GM13977 (cell line): ENCODE results near the gene SGF29.
"Not testable (repeated sequence)": the region's sequence is repeated elsewhere in the genome, so short reads cannot be mapped to it uniquely, and the experiment has no call there.

Experiments used
- DNase-seq: peaks from one replicate; pipeline ENCODE4 v3.0.0; 2012; ENCODE audit warnings: low spot score
- in situ Hi-C: fragments of 300-500 bp; cut with MboI; formaldehyde crosslinking; loops from one replicate; pipeline ENCODE4 v1.12.0; 2022; ENCODE audit warnings: low sequenced_read_pairs, low pct_unique_long_range_greater_than_20kb, mixed read lengths, inconsistent platforms; ENCODE audit not compliant: unreplicated experiment
- TF ChIP-seq, protein P1 (sequence below): IDR thresholded peaks from 2 replicates; pipeline ENCODE4 v1.5.1; 2012; ENCODE audit warnings: mild to moderate bottlenecking, control low read depth; ENCODE audit not compliant: insufficient read depth; ENCODE audit errors: extremely low read depth, missing control alignments

The SGF29 gene

DNA sequence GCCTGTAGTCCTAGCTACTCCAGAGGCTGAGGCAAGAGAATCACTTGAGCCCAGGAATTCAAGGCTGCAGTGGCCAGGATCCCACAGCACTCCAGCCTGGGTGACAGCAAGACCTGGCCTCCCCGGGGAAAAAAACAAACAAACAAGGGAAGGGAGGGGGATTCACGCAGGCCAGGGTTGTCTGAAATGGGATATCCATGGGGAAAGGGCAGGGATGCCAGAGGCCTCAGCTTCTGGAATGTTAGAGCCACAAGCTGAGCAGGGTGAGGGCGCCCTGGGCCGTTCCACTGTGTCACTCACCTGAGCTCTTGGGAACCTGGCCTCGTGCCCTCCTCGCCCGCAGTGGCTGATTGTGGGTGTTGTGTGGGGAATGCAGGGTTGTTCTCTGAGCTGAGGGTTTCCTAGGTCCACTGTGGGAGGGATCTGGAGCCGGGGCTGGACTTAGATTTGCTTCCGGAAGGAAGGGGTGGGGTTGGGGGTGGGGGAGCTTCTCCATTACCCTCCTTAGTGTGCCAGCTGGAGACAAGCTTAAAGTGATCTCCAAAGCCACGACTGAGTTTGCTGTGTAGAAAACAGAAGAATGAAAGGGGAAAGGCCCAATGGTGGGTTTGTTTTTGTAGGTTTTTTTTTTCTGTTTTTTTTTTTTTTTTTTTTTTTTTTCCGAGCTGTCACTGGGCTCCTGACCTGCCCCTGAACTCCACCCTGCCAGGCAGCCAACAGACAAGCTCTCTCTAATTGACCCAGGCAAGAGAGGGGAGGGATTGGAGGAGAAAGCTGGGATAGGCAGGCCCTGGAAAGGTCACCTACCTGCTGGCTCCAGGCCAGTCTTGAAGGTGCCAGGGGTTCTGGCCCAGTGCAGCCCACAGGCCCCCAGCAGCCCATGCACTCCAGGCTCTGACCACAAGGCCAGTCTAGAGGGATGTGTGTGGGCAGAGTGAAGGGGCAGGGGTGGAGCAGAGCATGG lies 56.2 kb downstream of the SGF29 start, which contains the start of gene SULT1A1:
TSS of gene SULT1A1 (minus strand) at position 414 of the 964 bp plus-strand sequence. CDS start 1,189 bp downstream, outside the sequence.
- no peak for DNase-seq
- TF ChIP-seq, protein P1, sequence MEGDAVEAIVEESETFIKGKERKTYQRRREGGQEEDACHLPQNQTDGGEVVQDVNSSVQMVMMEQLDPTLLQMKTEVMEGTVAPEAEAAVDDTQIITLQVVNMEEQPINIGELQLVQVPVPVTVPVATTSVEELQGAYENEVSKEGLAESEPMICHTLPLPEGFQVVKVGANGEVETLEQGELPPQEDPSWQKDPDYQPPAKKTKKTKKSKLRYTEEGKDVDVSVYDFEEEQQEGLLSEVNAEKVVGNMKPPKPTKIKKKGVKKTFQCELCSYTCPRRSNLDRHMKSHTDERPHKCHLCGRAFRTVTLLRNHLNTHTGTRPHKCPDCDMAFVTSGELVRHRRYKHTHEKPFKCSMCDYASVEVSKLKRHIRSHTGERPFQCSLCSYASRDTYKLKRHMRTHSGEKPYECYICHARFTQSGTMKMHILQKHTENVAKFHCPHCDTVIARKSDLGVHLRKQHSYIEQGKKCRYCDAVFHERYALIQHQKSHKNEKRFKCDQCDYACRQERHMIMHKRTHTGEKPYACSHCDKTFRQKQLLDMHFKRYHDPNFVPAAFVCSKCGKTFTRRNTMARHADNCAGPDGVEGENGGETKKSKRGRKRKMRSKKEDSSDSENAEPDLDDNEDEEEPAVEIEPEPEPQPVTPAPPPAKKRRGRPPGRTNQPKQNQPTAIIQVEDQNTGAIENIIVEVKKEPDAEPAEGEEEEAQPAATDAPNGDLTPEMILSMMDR = no peak
- in situ Hi-C loops = no loop called here

DNA sequence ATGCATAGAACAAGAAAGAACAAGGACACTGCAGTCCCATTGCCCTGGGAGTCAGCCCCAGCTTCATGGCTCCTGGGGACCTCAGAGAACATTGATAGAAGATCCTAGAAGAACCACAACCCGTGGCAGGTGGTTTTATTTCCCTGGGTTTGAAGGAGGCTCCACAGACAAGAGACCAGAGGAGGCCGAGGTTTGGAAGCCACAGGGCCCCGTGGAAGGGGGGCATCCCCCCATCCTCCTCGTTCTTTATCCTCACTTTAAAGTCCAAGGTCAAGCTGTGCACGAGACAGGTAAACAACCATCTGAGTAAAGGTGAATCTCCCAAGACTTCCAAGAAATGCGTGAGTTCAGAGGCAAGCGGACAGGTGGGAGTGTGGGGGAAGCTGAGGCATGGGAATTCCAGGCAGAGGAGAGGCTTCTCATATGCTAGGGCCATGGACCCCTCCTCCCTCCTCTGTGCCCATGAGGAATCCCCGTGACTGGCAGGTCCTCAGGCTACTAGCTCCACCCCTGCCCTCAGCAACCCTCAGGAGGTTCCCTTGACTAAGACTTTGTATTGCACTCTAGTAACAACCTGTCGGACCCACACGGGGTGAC lies 57.0 kb downstream of the SGF29 start:
- TF ChIP-seq, protein P1 = no peak
- in situ Hi-C loops = no loop called here
- no peak for DNase-seq

DNA sequence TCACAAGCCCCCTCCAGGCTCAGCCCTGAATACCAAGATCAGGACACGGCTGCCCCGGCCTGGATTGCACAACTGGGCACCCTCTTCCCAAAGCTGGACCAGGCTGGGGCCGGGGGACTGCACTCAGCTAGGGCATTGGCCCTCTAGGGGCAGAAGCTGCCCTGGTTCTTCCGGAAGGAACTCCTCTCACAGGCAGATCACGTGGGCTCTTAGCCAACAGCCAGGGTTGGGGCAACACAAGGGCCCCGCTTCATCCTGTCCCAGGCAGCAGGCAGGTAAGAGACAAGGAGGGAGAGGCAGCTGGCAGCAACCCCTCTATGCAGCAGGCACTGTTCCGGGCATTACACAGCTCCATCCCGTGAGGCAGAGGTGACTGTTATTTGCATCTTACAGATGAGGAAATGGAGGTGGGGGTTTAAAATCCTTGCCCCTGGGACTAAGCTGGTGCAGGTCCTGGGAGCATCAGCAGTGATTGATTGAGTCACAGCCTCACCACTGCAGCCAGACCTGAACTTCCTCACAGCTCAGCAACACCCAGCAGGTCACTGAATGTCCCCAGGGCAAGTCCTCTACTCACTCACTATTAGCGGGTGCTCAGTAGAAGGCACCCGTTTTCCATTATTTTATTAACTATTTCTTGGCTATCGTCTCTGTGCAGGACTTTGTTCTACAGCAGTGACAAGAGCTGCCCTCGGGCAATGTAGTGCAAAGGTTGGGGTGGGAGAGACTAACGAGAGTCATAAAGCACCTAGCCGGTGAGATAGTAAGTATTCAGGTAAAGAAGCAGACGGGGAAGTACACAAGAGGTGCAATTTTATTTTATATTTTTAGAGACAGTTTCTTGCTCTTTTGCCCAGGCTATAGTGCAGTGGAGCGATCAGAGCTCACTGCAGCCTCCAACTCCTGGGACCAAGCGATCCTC lies 58.9 kb downstream of the SGF29 start:
- in situ Hi-C loops, DNase-seq: not testable (repeated sequence)

DNA sequence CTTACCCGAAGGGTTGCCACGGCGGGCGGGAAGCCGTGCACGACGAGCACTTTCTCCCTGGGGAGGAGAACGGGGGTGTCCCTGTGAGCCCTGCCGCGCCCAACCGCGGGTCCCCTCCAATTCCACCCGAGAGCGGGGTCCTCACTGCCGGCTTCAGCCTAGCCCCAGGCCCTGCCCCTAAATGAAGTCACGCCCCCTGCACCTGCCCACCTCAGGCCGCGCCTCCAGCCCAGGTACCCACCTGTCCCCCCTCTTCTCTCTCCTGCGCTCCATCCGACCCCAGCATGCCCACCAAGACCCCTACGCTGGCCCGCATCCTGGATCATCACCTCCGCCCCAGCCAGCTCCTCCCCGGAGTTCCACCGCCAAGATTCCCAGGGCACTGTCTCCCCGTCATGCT lies 60.2 kb downstream of the SGF29 start:
- in situ Hi-C loops, DNase-seq: not testable (repeated sequence)

- DNase-seq, in situ Hi-C loops: not testable (repeated sequence)
Observed at GRCh38 chr16:28614561-28614960, 60.8 kb downstream of the SGF29 start.

GRCh38 chr16:28615486-28616223 lies 61.9 kb downstream of the SGF29 start:
- in situ Hi-C loops, DNase-seq: not testable (repeated sequence)
- TF ChIP-seq, protein P1 = peak; percentile 67

- DNase-seq, in situ Hi-C loops: not testable (repeated sequence)
Observed at GRCh38 chr16:28616224-28616577, 62.5 kb downstream of the SGF29 start.

GRCh38 chr16:28616636-28617035 lies 62.9 kb downstream of the SGF29 start:
- in situ Hi-C loops = no loop called here
- no peak for DNase-seq
- TF ChIP-seq, protein P1 = no peak
